Colon (tissue), 2 donors: Measurements from ENCODE around the gene GOLGA8J.
"Not testable (repeated sequence)": the region's sequence is repeated elsewhere in the genome, so short reads cannot be mapped to it uniquely, and the experiment has no call there.

Experiments
- FAIRE-seq: peaks from 2 replicates; lab custom pipeline; 2012; peaks lifted over from hg19 to GRCh38; lab: Jason Lieb, UNC
- donor health status: control.
- donor health status: control.

Gene GOLGA8J, protein sequence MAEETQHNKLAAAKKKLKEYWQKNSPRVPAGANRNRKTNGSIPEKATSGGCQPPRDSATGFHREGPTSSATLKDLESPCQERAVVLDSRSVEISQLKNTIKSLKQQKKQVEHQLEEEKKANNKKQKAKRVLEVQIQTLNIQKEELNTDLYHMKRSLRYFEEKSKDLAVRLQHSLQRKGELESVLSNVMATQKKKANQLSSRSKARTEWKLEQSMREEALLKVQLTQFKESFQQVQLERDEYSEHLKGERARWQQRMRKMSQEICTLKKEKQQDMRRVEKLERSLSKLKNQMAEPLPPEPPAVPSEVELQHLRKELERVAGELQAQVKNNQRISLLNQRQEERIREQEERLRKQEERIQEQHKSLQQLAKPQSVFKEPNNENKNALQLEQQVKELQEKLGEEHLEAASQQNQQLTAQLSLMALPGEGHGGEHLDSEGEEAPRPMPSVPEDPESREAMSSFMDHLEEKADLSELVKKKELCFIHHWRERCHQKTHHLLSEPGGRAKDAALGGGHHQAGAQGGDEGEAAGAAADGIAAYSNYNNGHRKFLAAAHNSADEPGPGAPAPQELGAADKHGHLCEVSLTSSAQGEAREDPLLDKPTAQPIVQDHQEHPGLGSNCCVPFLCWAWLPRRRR

GRCh38 chr15:30082655-30083054 lies at the start of gene GOLGA8J:
Gene GOLGA8J (plus strand): TSS chr15:30082955. CDS start chr15:30083053, 98 bp downstream.
- FAIRE-seq: not testable (repeated sequence)

- FAIRE-seq: no peak
Observed at GRCh38 chr15:30033211-30033610, 49.5 kb upstream of the GOLGA8J start.

DNA sequence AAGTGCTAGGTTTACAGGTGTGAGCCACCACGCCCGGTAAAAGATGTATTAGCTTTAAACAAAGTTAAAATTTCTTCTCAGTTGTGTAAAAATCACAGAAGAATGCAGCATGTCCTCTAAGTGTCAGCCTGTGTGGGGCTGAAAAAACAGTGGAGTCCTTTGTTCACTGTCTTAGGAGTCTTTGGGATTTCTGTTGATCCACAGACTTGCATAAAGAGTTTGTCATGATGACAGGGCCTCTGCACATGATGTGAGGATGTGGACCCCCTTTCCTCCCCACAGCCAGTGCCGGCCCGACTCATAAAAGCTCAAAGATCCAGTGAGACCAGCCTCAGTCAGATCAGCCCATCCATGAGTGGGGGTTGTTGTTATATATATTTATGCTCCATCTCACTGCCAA lies 49.0 kb upstream of the GOLGA8J start:
- no peak for FAIRE-seq

GRCh38 chr15:30036036-30036703 lies 46.6 kb upstream of the GOLGA8J start:
- FAIRE-seq: no peak

DNA sequence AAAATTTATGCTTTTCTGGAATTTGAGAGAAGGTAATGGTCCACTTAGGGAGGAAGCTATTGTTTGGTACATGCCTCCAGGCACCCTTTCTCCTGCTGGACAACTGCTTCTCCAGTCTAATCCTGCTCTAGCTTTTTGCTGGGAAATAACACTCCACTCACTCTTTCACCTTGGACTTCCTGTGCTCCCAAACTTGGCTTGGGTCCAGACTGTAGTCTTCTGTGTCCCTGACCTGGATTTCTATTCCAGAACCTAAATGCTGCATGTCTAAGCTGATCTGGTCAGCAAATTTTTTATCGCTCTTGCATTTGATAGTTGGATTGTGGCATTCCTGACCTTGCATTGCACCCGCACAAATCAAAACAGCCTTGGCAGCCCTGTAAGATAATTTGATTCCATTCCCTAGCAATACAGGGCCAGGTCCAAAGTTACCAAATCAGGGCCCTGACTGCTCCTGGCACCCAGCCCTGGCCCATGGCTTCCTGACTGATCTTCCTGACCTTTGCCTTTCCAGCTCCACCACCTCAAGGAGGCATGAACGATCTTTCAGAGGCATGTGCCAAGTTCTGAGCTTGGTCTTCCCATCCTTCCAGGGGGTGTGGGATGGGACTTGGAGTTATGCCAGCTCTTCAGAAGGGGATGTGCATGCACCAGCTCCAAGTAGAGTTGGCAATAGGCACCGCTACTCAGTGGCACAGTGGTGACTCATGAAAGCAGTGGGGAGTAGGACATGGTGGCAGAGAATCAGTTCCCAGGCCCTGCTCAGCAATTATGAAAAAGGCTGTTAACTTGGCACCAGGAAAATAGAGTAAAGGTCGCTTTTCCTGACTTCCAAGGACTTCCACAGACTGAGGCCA lies 43.9 kb upstream of the GOLGA8J start:
- no peak for FAIRE-seq

DNA sequence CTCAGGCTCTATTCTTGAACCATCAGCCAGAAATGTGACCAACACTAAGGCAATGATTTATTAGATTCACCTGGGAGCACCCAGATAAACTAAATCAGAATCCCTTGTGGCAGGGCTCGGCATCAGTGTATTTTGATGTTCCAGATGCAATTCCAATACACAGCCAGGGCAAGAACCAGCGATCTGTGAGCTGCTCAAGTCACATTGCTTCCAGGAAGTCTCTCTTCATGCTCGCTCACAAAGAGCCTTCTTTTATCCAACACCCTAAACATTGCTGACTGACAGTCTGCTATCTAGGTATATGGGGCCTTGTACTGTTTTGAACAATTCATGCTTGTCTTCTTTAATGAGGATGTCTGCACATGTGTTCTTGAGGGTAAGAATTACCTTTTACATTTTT lies 40.9 kb upstream of the GOLGA8J start:
- FAIRE-seq: no peak

DNA sequence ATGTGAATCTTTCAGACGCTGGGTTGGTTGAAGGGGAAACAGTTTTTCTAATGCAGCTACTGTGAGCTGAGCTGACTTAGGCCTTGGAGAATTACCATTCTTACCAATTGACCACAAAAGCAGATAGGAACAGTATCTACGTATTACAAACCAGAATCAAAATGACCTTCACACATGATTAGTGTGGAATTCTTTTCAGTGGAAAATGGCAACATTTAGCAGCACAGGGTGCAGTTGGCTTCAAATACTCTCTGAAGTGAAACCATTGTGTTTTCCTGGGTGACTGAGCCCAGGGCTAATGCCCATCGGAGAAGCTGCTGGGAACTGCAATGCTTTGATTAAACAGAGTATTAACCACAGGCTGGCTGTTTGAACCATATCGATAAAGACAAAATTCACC lies 40.2 kb upstream of the GOLGA8J start:
- no peak for FAIRE-seq

- FAIRE-seq: no peak
Observed at GRCh38 chr15:30043211-30043655, 39.5 kb upstream of the GOLGA8J start.

DNA sequence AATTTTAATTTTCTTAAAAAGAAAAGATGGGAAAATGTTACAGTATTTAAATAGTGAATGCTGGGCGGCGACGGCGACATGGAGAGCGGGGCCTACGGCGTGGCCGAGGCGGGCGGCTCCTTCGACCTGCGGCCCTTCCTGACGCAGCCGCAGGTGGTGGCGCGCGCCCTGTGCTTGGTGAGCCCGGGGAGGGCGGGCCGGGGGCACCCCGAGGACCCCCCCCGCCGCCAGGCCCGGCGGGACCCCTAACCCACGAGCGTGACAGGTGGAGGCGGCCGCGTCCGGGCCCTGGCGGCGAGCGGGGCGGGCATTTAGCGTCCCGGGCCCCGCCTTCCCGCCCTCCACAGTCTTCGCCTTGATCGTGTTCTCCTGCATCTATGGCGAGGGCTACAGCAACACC lies 38.4 kb upstream of the GOLGA8J start:
- FAIRE-seq: no peak

GRCh38 chr15:30044826-30045225 lies 37.9 kb upstream of the GOLGA8J start:
- FAIRE-seq: not testable (repeated sequence)

- not testable (repeated sequence) for FAIRE-seq
Observed at GRCh38 chr15:30045248-30046041, 37.3 kb upstream of the GOLGA8J start.

- FAIRE-seq: no peak
Observed at GRCh38 chr15:30046430-30046829, 36.3 kb upstream of the GOLGA8J start.

DNA sequence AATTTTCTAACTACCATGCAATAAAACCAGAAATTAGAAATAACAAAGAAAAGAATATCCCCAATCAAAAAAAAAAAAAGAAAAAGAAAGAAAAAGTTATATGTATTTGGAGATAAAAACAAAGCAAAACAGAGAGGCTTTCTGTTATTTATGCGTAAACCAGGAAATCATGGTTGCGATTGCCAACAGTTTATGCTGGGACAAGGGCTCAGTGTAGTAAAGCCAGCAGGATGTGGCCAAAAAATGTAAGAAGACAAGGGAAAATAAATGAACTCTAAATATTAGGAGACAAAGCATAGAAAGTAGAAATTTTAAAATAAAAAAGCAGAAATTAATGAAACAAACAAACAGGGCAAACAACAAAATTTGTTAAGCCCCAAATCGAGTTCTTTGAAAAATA lies 27.2 kb upstream of the GOLGA8J start:
- FAIRE-seq: no peak

DNA sequence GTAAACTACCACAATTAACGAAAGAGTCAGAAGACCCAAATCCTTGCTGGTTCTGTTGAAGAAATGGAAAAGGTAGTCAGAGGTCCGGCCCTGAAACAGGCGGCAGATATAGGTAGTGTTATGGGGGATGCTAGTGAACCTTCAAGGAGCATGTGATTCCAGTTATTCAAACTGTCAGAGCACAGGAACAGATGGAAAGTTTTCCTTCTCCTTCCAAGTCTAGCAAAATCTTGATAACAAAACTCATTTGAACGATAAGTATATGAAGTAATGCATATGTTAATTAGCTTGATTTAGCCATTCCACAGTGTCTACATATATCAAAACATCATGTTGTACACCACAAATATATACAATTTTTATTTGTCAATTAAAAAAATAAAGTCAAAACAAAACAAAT lies 26.6 kb upstream of the GOLGA8J start:
- FAIRE-seq: no peak

DNA sequence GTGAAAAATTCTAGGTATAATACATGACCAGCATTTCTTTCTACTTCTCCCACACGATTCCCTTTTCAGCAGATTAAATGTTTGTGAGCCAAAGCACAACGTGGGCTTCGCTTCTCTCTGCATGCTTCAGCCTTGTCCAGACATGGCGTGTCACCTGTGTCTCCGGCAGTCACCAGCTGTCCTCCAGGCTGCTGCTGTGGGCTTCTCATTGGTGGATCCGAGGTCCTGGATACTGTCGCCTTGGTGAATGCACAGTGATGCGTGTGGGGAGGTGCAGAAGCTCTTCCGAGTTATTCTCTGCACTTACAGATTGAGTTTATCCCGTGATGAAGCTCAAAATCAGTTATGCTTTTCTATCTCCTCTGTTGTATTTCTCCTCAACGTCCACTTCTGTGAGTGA lies 23.0 kb upstream of the GOLGA8J start:
- no peak for FAIRE-seq

- no peak for FAIRE-seq
Observed at GRCh38 chr15:30062881-30063280, 19.9 kb upstream of the GOLGA8J start.

- FAIRE-seq: no peak
Observed at GRCh38 chr15:30063835-30064546, 18.8 kb upstream of the GOLGA8J start.

GRCh38 chr15:30065025-30065801 lies 17.5 kb upstream of the GOLGA8J start:
- no peak for FAIRE-seq

GRCh38 chr15:30068326-30068725 lies 14.4 kb upstream of the GOLGA8J start:
- FAIRE-seq: no peak

- no peak for FAIRE-seq
Observed at GRCh38 chr15:30072630-30073029, 10.1 kb upstream of the GOLGA8J start.
